SU-DHL-6 (cell line): ENCODE data around the gene DLG2.

Experiments
- CTCF ChIP-seq: fragments of 200-600 bp; sonication (generic); IDR thresholded peaks from one replicate; pipeline ENCODE4 v1.5.1; 2017; ENCODE audit warnings: antibody characterized with exemption, mild to moderate bottlenecking, low read length, moderate library complexity; ENCODE audit not compliant: insufficient read depth, poor library complexity, severe bottlenecking
- EZH2phosphoT487 ChIP-seq: fragments of 200-600 bp; sonication (generic), shearing (Covaris generic); conservative IDR thresholded peaks from 2 replicates; pipeline ENCODE4 v1.6.1; 2018; ENCODE audit warnings: mild to moderate bottlenecking, antibody characterized with exemption, low read length, moderate library complexity, mixed read lengths

- TF ChIP-seq CTCF (no peak), EZH2phosphoT487 (no peak)
Observed at GRCh38 chr11:83671289-83671688, 1955.9 kb downstream of the DLG2 start.
